Ovary (tissue), 10 donors: ENCODE data around the gene UHMK1. TPM values are rescaled to one million over a fixed set of nuclear protein-coding genes. Genes with fewer than 3 reads are reported as not detected.
"Not testable (repeated sequence)": the region's sequence is repeated elsewhere in the genome, so short reads cannot be mapped to it uniquely, and the experiment has no call there.

Source experiments
- DNase-seq, 5 donors: peaks; one replicate each; pipeline ENCODE4 v3.0.0-alpha.2; 2019 to 2020
- H3K27ac ChIP-seq, 2 donors: fragments of 200-600 bp; one replicate each; pipeline versions ENCODE4 v1.5.1 to v1.8.0; 2019 to 2022
- H3K27me3 ChIP-seq: fragments of 200-600 bp; one replicate; pipeline ENCODE4 v1.8.0; 2022
- H3K36me3 ChIP-seq: fragments of 200-600 bp; sonication (generic); one replicate; pipeline ENCODE4 v1.5.1; 2019
- H3K4me1 ChIP-seq: one replicate; pipeline ENCODE4 v1.8.1; 2013; ENCODE audit warnings: mild to moderate bottlenecking, moderate library complexity; ENCODE audit not compliant: insufficient read depth
- H3K4me3 ChIP-seq: fragments of 200-600 bp; sonication (generic); one replicate; pipeline ENCODE4 v1.5.1; 2017
- H3K9me3 ChIP-seq, 2 donors: fragments of 200-600 bp in 1 of 2; sonication (generic) in 1 of 2; one replicate each; pipeline versions ENCODE4 v1.5.1 to v1.8.1; 2013 to 2019; ENCODE audit warnings: mild to moderate bottlenecking in 1 of 2, moderate library complexity in 1 of 2
- EP300 ChIP-seq: sonication (generic); formaldehyde crosslinking; IDR thresholded peaks from one replicate; pipeline ENCODE4 v1.6.1; 2017; ENCODE audit warnings: antibody characterized with exemption
- POLR2A ChIP-seq: fragments of 450-650 bp; IDR thresholded peaks from one replicate; pipeline ENCODE4 v1.6.1; 2017; ENCODE audit warnings: antibody characterized with exemption, mild to moderate bottlenecking, moderate library complexity
- WGBS, 3 donors: extraction: QIAGEN DNeasy Blood & Tissue Kit in 1 of 3; methylation state at CpG; one replicate each; pipeline versions ENCODE4 v1.1.5 to v1.1.7; 2013 to 2017; 5-methylcytosine and 5-hydroxymethylcytosine counted together
- intact Hi-C, 4 donors: fragments of 100-400 bp; cut with DNase I; formaldehyde crosslinking; loops; one replicate each; pipeline versions ENCODE4 v1.11.0 to v1.15.1; 2022 to 2023
- long read RNA-seq, 3 donors: library from polyadenylated mRNA in 2 of 3; unstranded in 2 of 3; transcript quantifications; one replicate each; pipeline ENCODE4 v2.0.0 and lab custom pipeline, GENCODE V29; 2021 to 2026
- polyA plus RNA-seq, 2 donors: library from polyadenylated mRNA; stranded (reverse); fragments of 200-250 nt in 1 of 2; fragments of 350-450 nt in 1 of 2; fragmentation: Illumina TruSeq in 1 of 2; extraction: RNeasy Lipid Tissue Mini Kit (QIAGEN cat#74804) in 1 of 2; gene quantifications; one replicate each; pipeline ENCODE4 v1.2.3, GENCODE V29; 2013 to 2014
- total RNA-seq, 7 donors: library from RNA; depleted of rRNA in 2 of 7; stranded (reverse); fragments of >200 nt in 2 of 7; fragmentation: NEBNext Ultra II Directional in 3 of 7; extraction: Animal tissue kit (Norgen Biotek cat#: 25700) in 3 of 7; gene quantifications; one replicate each; pipeline versions ENCODE4 v1.1.0 to v1.2.4, GENCODE V29; 2016 to 2023
- TF ChIP-seq, protein P1 (sequence below), 3 donors: fragments of 450-650 bp in 2 of 3; fragments of 200-600 bp in 1 of 3; IDR thresholded peaks; one replicate each; pipeline versions ENCODE4 v1.5.1 to v1.8.0; 2016 to 2022; ENCODE audit warnings: antibody characterized with exemption in 3 of 3, mild to moderate bottlenecking in 1 of 3
- donor health status: DM: no; HTN: no; CAD: no; lungs with moderate emphysema.
- donor health status: DM: no; HTN: no; CAD: no.
- donor health status: Bipolar disorder and iron deficiency.
- donor health status: DM: yes; HTN: yes; CAD: no.
- donor health status: DM: no; HTN: no; CAD: no.
- donor health status: DM: yes; HTN: yes; CAD: no.

UHMK1 gene, protein sequence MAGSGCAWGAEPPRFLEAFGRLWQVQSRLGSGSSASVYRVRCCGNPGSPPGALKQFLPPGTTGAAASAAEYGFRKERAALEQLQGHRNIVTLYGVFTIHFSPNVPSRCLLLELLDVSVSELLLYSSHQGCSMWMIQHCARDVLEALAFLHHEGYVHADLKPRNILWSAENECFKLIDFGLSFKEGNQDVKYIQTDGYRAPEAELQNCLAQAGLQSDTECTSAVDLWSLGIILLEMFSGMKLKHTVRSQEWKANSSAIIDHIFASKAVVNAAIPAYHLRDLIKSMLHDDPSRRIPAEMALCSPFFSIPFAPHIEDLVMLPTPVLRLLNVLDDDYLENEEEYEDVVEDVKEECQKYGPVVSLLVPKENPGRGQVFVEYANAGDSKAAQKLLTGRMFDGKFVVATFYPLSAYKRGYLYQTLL
- total RNA-seq (10 to 100 TPM; 21.2 to 36.8 (median 24.7) TPM), polyA plus RNA-seq (10 to 100 TPM in 1 of 2 donors, 1 to 10 TPM in 1; 8.2 to 20.1 TPM)
- long read RNA-seq, donor 1, full-length matches to known transcripts = 53 of 62 reads
- long read RNA-seq, donor 1, partial matches to known transcripts = 4 of 62 reads
- long read RNA-seq, donor 1, other reads (novel, unspliced or antisense) = 5 of 62 reads
- long read RNA-seq, donor 2, full-length matches to known transcripts = 6 of 6 reads
- long read RNA-seq, donor 2, partial matches to known transcripts = 0 of 6 reads
- long read RNA-seq, donor 2, other reads (novel, unspliced or antisense) = 0 of 6 reads
- long read RNA-seq, donor 3, full-length matches to known transcripts = 3 of 18 reads
- long read RNA-seq, donor 3, partial matches to known transcripts = 0 of 18 reads
- long read RNA-seq, donor 3, other reads (novel, unspliced or antisense) = 15 of 18 reads

DNA sequence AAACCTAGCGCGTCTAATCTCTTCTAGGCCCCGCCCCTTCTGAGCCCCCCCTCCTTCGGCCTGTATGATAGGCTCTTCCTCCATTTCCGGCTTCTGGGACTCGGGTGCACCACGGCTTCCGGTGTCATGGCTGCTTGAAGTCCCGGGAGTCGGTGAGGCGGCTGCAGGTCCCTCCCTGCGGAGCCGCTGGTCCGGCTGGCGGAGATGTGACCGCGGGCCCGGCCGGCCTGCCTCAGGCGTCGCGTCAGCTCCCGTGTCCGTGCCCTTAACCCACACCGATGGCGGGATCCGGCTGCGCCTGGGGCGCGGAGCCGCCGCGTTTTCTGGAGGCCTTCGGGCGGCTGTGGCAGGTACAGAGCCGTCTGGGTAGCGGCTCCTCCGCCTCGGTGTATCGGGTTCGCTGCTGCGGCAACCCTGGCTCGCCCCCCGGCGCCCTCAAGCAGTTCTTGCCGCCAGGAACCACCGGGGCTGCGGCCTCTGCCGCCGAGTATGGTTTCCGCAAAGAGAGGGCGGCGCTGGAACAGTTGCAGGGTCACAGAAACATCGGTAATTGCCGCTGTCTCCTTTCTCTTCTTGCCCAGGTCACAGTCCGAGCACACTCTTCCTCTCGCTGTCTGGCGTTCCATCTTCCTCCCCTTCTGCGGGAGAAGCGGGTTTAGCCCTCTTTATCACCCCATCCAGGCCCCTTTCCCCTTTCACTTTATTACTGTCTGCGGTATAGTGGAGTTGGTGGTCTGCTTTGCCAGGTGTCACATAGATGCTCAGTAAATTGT is at the start of gene UHMK1:
Gene UHMK1 (plus strand): TSS at position 96 of the 773 bp plus-strand sequence. CDS start 183 bp downstream, at position 279.
- Histone ChIP-seq H3K9me3 (no peaks in the 10 kb centered on the region), H3K27ac (peak within 1 kb of the TSS; percentile 84 to 88), H3K4me1 (peaks cover 6% of the 10 kb centered on the region), H3K27me3 (no peaks in the 10 kb centered on the region), H3K4me3 (peak within 1 kb of the TSS; percentile 78), H3K36me3 (no peaks in the 10 kb centered on the region)
- intact Hi-C loops = loop anchor here in 1 of 4 donors (10.0 kb wide), 1 partner anchor 67 kb away; the partner anchor contains the start of gene UAP1
- peak; percentile 38 for TF ChIP-seq POLR2A
- no peak for TF ChIP-seq EP300
- 0 to 1% (median 1%) methylated on average over 59 to 61 of the region's 61 CpGs for whole genome bisulfite sequencing, 3 donors
- peak; percentile 85 to 91 (median 87) for DNase-seq

DNA sequence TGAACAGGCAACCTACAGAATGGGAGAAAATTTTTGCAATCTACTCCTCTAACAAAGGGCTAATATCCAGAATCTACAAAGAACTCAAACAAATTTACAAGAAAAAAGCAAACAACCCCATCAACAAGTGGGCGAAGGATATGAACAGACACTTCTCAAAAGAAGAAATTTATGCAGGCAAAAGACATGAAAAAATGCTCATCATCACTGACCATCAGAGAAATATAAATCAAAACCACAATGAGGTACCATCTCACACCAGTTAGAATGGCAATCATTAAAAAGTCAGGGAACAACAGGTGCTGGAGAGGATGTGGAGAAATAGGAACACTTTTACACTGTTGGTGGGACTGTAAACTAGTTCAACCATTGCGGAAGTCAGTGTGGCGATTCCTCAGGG is 43.3 kb upstream of the UHMK1 start:
- DNase-seq, H3K36me3 ChIP-seq, H3K27me3 ChIP-seq, H3K4me3 ChIP-seq, H3K27ac ChIP-seq, H3K9me3 ChIP-seq, H3K4me1 ChIP-seq, intact Hi-C loops: not testable (repeated sequence)
- WGBS, 3 donors = 90 to 92% (median 90%) methylated on average over 1 to 3 of the region's 3 CpGs

DNA sequence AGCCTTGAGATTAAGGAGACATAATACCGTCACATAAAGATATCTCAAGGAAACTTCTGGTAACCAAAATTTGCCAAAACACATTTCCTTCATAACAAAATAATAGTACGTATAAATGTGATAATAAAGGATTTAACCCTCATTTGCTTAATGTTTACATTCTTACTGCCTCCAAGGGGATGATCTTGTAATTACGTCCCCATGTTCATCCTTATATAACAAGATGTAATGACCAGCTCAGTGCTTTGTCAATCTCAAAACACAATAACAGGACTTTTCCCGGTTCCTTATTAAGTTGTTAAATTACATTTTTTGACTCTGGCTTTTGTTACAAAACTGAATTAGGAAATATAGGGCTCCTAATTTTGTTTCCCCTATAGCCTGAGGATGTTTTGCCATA is 41.3 kb upstream of the UHMK1 start:
- no peak overlapping the region for H3K27ac ChIP-seq
- intact Hi-C loops = no loop called here
- DNase-seq = no peak
- no peaks in the 10 kb centered on the region for H3K4me1 ChIP-seq
- no peaks in the 10 kb centered on the region for H3K9me3 ChIP-seq
- no peaks in the 10 kb centered on the region for H3K36me3 ChIP-seq
- no peak overlapping the region for H3K4me3 ChIP-seq
- WGBS, 3 donors = 62 to 79% (median 72%) methylated on average over 4 of the region's 4 CpGs
- H3K27me3 ChIP-seq = no peaks in the 10 kb centered on the region
- TF ChIP-seq EP300 = no peak
- TF ChIP-seq, protein P1, sequence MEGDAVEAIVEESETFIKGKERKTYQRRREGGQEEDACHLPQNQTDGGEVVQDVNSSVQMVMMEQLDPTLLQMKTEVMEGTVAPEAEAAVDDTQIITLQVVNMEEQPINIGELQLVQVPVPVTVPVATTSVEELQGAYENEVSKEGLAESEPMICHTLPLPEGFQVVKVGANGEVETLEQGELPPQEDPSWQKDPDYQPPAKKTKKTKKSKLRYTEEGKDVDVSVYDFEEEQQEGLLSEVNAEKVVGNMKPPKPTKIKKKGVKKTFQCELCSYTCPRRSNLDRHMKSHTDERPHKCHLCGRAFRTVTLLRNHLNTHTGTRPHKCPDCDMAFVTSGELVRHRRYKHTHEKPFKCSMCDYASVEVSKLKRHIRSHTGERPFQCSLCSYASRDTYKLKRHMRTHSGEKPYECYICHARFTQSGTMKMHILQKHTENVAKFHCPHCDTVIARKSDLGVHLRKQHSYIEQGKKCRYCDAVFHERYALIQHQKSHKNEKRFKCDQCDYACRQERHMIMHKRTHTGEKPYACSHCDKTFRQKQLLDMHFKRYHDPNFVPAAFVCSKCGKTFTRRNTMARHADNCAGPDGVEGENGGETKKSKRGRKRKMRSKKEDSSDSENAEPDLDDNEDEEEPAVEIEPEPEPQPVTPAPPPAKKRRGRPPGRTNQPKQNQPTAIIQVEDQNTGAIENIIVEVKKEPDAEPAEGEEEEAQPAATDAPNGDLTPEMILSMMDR (IDR thresholded peaks at IDR 0.05) = no peak
- no peak for TF ChIP-seq POLR2A

DNA sequence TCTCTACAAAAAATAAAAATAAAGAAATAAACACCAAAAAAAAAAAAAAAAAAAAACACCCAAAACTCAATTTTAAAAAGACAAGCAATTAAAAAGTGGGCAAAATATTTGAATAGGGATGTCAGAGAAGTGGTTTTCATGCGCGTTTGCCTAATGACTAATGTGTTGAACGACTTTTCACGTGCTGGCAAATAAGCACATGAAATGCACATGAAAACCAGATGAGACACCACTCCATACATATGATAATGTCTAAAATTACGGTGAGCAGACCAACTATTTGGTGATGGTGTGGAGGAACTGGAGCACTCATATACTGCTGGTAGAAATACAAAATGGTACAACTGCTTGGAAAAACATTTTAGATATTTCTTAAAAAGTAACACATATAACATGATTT is 39.4 kb upstream of the UHMK1 start:
- Histone ChIP-seq H3K27me3 (no peaks in the 10 kb centered on the region), H3K4me1 (no peaks in the 10 kb centered on the region), H3K9me3 (no peaks in the 10 kb centered on the region), H3K27ac (no peak overlapping the region), H3K36me3 (no peaks in the 10 kb centered on the region), H3K4me3 (no peak overlapping the region)
- no peak for TF ChIP-seq EP300
- TF ChIP-seq, protein P1 (IDR thresholded peaks at IDR 0.05) = no peak
- TF ChIP-seq POLR2A = no peak
- intact Hi-C loops = no loop called here
- WGBS, 3 donors = 88 to 91% (median 91%) methylated on average over 5 of the region's 5 CpGs
- no peak for DNase-seq

DNA sequence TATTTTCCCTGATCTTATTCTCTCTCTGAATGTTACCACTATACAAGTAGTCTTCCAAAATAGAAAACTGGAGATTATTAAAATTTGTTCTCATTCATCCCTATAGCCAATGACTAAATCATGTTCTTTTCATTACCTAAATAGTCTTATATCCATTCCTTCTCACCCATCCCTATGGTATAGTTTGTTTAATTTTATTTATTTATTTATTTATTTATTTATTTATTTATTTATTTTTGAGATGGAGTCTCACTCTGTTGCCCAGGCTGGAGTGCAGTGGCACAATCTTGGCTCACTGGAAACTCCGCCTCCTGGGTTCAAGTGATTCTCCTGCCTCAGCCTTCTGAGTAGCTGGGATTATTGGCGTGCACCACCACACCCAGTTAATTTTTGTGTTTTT is 35.2 kb upstream of the UHMK1 start:
- H3K9me3 ChIP-seq, H3K36me3 ChIP-seq, H3K4me3 ChIP-seq, H3K27ac ChIP-seq, DNase-seq, H3K4me1 ChIP-seq, intact Hi-C loops, H3K27me3 ChIP-seq: not testable (repeated sequence)
- WGBS, 3 donors = 91 to 98% (median 94%) methylated on average over 2 of the region's 2 CpGs
